GM23248 (cell line): ENCODE measurements around the gene RBM28. TPM values are rescaled to one million over a fixed set of nuclear protein-coding genes. Genes with fewer than 3 reads are reported as not detected.

Source experiments
- DNase-seq: peaks from one replicate; pipeline ENCODE4 v3.0.0-alpha.2; 2015
- H2AFZ ChIP-seq: fragments of 200-600 bp; sonication (generic); 2 replicates; pipeline ENCODE4 v1.6.1; 2016; ENCODE audit warnings: antibody characterized with exemption
- H3F3A ChIP-seq: fragments of 200-600 bp; sonication (generic); 2 replicates; pipeline ENCODE4 v1.6.1; 2016; ENCODE audit warnings: mild to moderate bottlenecking, antibody characterized with exemption, mixed run types; ENCODE audit not compliant: insufficient read depth
- H3K27ac ChIP-seq: fragments of 200-600 bp; sonication (generic); 2 replicates; pipeline ENCODE4 v1.5.1; 2016; ENCODE audit warnings: mild to moderate bottlenecking
- H3K27me3 ChIP-seq: fragments of 200-600 bp; sonication (generic); replicated peaks from 2 replicates; pipeline ENCODE4 v1.6.1; 2016; ENCODE audit warnings: mild to moderate bottlenecking; ENCODE audit not compliant: insufficient read depth
- H3K36me3 ChIP-seq: fragments of 200-600 bp; sonication (generic); 2 replicates; pipeline ENCODE4 v1.6.1; 2016; ENCODE audit warnings: low read depth, mild to moderate bottlenecking
- H3K4me1 ChIP-seq: fragments of 200-600 bp; sonication (generic); 2 replicates; pipeline ENCODE4 v1.6.1; 2016; ENCODE audit warnings: mild to moderate bottlenecking; ENCODE audit not compliant: insufficient read depth
- H3K4me2 ChIP-seq: fragments of 200-600 bp; sonication (generic); one replicate; pipeline ENCODE4 v1.6.1; 2016; ENCODE audit warnings: mild to moderate bottlenecking; ENCODE audit not compliant: unreplicated experiment
- H3K4me3 ChIP-seq: fragments of 200-600 bp; sonication (generic); 2 replicates; pipeline ENCODE4 v1.5.1; 2016; ENCODE audit warnings: mild to moderate bottlenecking
- H3K79me2 ChIP-seq: fragments of 200-600 bp; sonication (generic); 2 replicates; pipeline ENCODE4 v1.6.1; 2016; ENCODE audit warnings: mild to moderate bottlenecking; ENCODE audit not compliant: insufficient read depth
- H3K9ac ChIP-seq: fragments of 200-600 bp; sonication (generic); 2 replicates; pipeline ENCODE4 v1.6.1; 2016; ENCODE audit warnings: mild to moderate bottlenecking
- H3K9me2 ChIP-seq: fragments of 200-600 bp; sonication (generic); 2 replicates; pipeline ENCODE4 v1.6.1; 2016; ENCODE audit warnings: mixed run types, mild to moderate bottlenecking, moderate library complexity; ENCODE audit not compliant: insufficient read depth
- H3K9me3 ChIP-seq: fragments of 200-600 bp; sonication (generic); one replicate; pipeline ENCODE4 v1.6.1; 2017; ENCODE audit warnings: low read depth
- H4K20me1 ChIP-seq: fragments of 200-600 bp; sonication (generic); 2 replicates; pipeline ENCODE4 v1.6.0; 2016; ENCODE audit not compliant: insufficient read depth
- EZH2 ChIP-seq: fragments of 200-600 bp; sonication (generic); IDR thresholded peaks from 2 replicates; pipeline ENCODE4 v1.6.1; 2018; ENCODE audit warnings: antibody characterized with exemption, mild to moderate bottlenecking; ENCODE audit not compliant: insufficient read depth, poor library complexity, severe bottlenecking
- EZH2phosphoT487 ChIP-seq: fragments of 200-600 bp; sonication (generic); IDR thresholded peaks from 2 replicates; pipeline ENCODE4 v1.6.1; 2018; ENCODE audit warnings: antibody characterized with exemption, moderate library complexity, mild to moderate bottlenecking, low read depth; ENCODE audit not compliant: insufficient read depth
- WGBS, 2 experiments: methylation state at CpG; one replicate each; pipeline ENCODE4 v1.1.6; 2015 to 2017; ENCODE audit warnings: low lambda C conversion rate in 2 of 2, low coverage in 1 of 2; ENCODE audit errors: missing lambda C conversion rate in 2 of 2; 5-methylcytosine and 5-hydroxymethylcytosine counted together
- in situ Hi-C: fragments of 300-500 bp; cut with MboI; formaldehyde crosslinking; loops from 2 replicates; pipeline ENCODE4 v1.15.0; 2020
- polyA plus RNA-seq: library from polyadenylated mRNA; unstranded; fragments of >200 nt; fragmentation: Nextera tagmentation; extraction: Ambion mirVana; gene quantifications from 2 replicates; pipeline ENCODE4 v1.2.1, GENCODE V29; 2016
- total RNA-seq: library from RNA; depleted of rRNA; stranded (reverse); fragments of >200 nt; shearing (Covaris generic); gene quantifications from 2 replicates; pipeline ENCODE4 v1.2.3, GENCODE V29; 2014

Gene RBM28
- total and polyA plus RNA-seq, 2 experiments from 2014 or later = 18.9 to 25.7 TPM

DNA sequence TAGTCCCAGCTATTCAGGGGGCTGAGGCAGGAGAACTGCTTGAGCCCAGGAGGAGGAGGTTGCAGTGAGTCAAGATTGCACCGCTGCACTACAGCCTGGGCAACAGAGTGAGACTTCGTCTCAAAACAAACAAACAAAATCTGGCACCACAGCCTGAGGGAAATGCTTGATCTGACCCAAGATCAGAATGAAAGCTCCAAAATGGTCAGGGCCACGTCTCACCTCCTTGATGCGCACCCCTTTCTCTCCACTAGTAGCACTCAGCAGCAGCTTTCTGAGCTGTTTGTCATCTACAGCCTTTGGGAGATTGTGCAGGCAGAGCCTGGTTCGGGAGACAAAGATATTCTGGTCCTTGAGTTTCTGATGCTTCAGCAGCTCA lies 22.7 kb downstream of the RBM28 start:
- in situ Hi-C loops = no loop called here

DNA sequence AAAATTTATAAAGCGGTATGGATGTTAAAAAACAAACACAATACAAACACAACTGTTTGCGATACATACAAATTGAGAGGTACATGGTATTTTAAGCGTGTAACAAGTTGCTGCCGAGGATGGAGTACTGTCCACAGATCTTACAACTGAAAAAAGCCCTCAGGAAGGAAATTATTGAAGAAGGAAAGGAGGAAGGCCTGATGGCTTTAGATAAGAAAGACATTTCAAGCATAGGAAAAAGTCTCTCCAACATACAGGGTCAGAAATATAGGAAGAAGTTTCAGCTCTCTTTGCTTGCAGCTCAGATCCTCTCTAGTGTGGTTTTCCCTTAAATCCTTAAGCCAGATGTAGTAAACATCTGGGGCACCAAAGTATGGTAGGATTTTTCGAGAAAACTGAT lies 25.0 kb downstream of the RBM28 start:
- in situ Hi-C loops = no loop called here
- Histone ChIP-seq H4K20me1 (no peaks in the 10 kb centered on the region), H3K9me3 (no peaks in the 10 kb centered on the region), H3K4me1 (peaks cover 22% of the 10 kb centered on the region), H3K79me2 (no peaks in the 10 kb centered on the region), H3K4me3 (no peak overlapping the region), H3K36me3 (peaks cover 59% of the 10 kb centered on the region), H2AFZ (no peak overlapping the region), H3K27me3 (no peaks in the 10 kb centered on the region), H3K9me2 (no peaks in the 10 kb centered on the region), H3F3A (peaks cover 16% of the 10 kb centered on the region), H3K27ac (no peak overlapping the region), H3K4me2 (no peak overlapping the region), H3K9ac (no peak overlapping the region)
- no peak for DNase-seq
- 98 to 99% methylated on average over 5 of the region's 5 CpGs for WGBS, 2 experiments
- TF ChIP-seq EZH2phosphoT487 = no peak
- no peak for TF ChIP-seq EZH2

More for the DNA sequence above, 22.7 kb downstream of the RBM28 start:
- DNase-seq = no peak
- no peak overlapping the region for H3K4me3 ChIP-seq
- no peaks in the 10 kb centered on the region for H3K27me3 ChIP-seq
- 84 to 93% methylated on average over 5 of the region's 5 CpGs for WGBS, 2 experiments
- no peaks in the 10 kb centered on the region for H3K9me3 ChIP-seq
- peaks cover 43% of the 10 kb centered on the region for H3K4me1 ChIP-seq
- no peak for TF ChIP-seq EZH2phosphoT487
- TF ChIP-seq EZH2 = no peak
- H3K27ac ChIP-seq = no peak overlapping the region
- no peak overlapping the region for H3K9ac ChIP-seq
- peaks cover 48% of the 10 kb centered on the region for H3K36me3 ChIP-seq
- H3K4me2 ChIP-seq = no peak overlapping the region
- no peaks in the 10 kb centered on the region for H3K9me2 ChIP-seq
- peaks cover 32% of the 10 kb centered on the region for H3F3A ChIP-seq
- no peaks in the 10 kb centered on the region for H4K20me1 ChIP-seq
- no peak overlapping the region for H2AFZ ChIP-seq
- H3K79me2 ChIP-seq = no peaks in the 10 kb centered on the region

DNA sequence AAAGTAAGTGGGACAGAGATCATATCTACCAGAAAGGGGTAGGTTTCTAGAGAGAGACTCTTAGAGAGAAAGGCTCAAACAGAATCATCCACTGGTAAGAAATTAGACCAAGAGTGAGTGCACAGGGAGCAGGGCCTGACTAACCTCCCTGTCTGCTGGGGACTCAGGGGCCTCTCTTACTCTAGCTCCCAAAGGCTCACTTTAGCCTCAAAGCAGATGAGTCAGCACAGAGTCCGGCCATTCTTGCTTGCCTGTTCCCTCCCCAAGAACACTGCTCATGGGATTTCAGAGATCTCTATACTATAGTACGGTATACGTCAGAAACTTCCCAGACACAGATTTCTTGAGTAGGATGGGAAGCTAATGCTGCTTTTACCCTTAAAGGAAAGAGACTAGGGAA lies 32.7 kb downstream of the RBM28 start:
- H3K4me3 ChIP-seq = no peak overlapping the region
- no peak overlapping the region for H3K4me2 ChIP-seq
- H2AFZ ChIP-seq = no peak overlapping the region
- no peaks in the 10 kb centered on the region for H3K27me3 ChIP-seq
- H3K9me2 ChIP-seq = no peaks in the 10 kb centered on the region
- in situ Hi-C loops = no loop called here
- H3K79me2 ChIP-seq = no peaks in the 10 kb centered on the region
- no peaks in the 10 kb centered on the region for H3K9me3 ChIP-seq
- H3F3A ChIP-seq = no peaks in the 10 kb centered on the region
- H3K4me1 ChIP-seq = no peaks in the 10 kb centered on the region
- H3K36me3 ChIP-seq = peaks cover 43% of the 10 kb centered on the region
- WGBS, 2 experiments = 87 to 95% methylated on average over 3 of the region's 3 CpGs
- H3K27ac ChIP-seq = no peak overlapping the region
- DNase-seq = no peak
- TF ChIP-seq EZH2phosphoT487 (no peak), EZH2 (no peak)
- H4K20me1 ChIP-seq = no peaks in the 10 kb centered on the region
- no peak overlapping the region for H3K9ac ChIP-seq

DNA sequence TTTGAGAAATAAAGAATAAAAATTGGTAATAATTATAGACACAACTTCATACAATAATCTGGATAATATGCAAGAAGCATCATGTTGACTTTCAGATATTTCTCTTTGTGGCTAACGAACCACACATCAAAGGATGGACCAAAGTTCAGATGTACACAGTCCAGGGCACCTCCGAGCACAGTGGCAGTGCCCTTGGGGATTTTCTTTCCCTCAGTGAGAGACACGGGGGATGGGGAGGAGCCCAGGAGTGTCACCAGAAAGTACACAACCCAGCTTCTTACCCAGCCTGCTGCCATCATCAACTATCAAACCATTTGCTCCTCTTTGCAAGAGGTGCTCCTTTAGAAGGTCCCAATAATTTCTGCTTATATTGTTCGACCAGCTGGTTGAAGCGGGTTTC lies 33.2 kb downstream of the RBM28 start:
- Histone ChIP-seq H3K9ac (no peak overlapping the region), H3K9me3 (no peaks in the 10 kb centered on the region), H3K27me3 (no peaks in the 10 kb centered on the region), H3K36me3 (peaks cover 39% of the 10 kb centered on the region), H3K4me3 (no peak overlapping the region), H3K9me2 (no peaks in the 10 kb centered on the region), H3K4me1 (no peaks in the 10 kb centered on the region), H3F3A (no peaks in the 10 kb centered on the region), H3K4me2 (no peak overlapping the region), H4K20me1 (no peaks in the 10 kb centered on the region), H2AFZ (no peak overlapping the region), H3K79me2 (no peaks in the 10 kb centered on the region), H3K27ac (no peak overlapping the region)
- no peak for DNase-seq
- TF ChIP-seq EZH2 (no peak), EZH2phosphoT487 (no peak)
- in situ Hi-C loops = no loop called here
- 83 to 90% methylated on average over 5 of the region's 5 CpGs for WGBS, 2 experiments

DNA sequence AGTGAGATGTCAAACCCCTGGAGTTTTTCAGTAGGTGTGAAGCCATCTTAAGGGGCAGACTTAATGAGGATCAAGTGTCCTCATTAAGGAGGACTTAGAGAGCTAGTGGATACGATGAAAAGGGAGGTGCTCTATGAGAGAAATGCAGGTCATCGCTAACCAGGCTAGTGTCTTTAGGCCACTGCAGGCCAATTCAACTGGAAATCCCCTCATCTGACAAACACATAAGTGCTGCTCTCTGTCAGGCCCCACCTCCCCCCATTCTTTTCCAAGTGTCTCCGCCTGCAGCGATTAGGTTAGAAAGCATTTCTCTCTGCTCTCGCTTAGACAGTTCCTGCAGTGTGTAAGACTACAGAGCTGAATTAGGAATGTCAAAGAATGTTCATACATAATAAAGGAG lies 33.7 kb downstream of the RBM28 start:
- Histone ChIP-seq H3K4me2 (no peak overlapping the region), H3K4me1 (no peaks in the 10 kb centered on the region), H3K79me2 (no peaks in the 10 kb centered on the region), H3K9me3 (no peaks in the 10 kb centered on the region), H3K27me3 (no peaks in the 10 kb centered on the region), H3F3A (no peaks in the 10 kb centered on the region), H3K36me3 (peaks cover 34% of the 10 kb centered on the region), H3K9ac (no peak overlapping the region), H4K20me1 (no peaks in the 10 kb centered on the region), H3K4me3 (no peak overlapping the region), H3K9me2 (no peaks in the 10 kb centered on the region), H3K27ac (no peak overlapping the region), H2AFZ (no peak overlapping the region)
- in situ Hi-C loops = no loop called here
- 96 to 97% methylated on average over 5 of the region's 5 CpGs for WGBS, 2 experiments
- DNase-seq = no peak
- TF ChIP-seq EZH2 (no peak), EZH2phosphoT487 (no peak)
